GM23248 (cell line): ENCODE results near the gene FAM117A. TPM values are rescaled to one million over a fixed set of nuclear protein-coding genes. Genes with fewer than 3 reads are reported as not detected.

Experiments used
- DNase-seq: peaks from one replicate; pipeline ENCODE4 v3.0.0-alpha.2; 2015
- H2AFZ ChIP-seq: fragments of 200-600 bp; sonication (generic); 2 replicates; pipeline ENCODE4 v1.6.1; 2016; ENCODE audit warnings: antibody characterized with exemption
- H3F3A ChIP-seq: fragments of 200-600 bp; sonication (generic); 2 replicates; pipeline ENCODE4 v1.6.1; 2016; ENCODE audit warnings: mild to moderate bottlenecking, antibody characterized with exemption, mixed run types; ENCODE audit not compliant: insufficient read depth
- H3K27ac ChIP-seq: fragments of 200-600 bp; sonication (generic); 2 replicates; pipeline ENCODE4 v1.5.1; 2016; ENCODE audit warnings: mild to moderate bottlenecking
- H3K27me3 ChIP-seq: fragments of 200-600 bp; sonication (generic); replicated peaks from 2 replicates; pipeline ENCODE4 v1.6.1; 2016; ENCODE audit warnings: mild to moderate bottlenecking; ENCODE audit not compliant: insufficient read depth
- H3K36me3 ChIP-seq: fragments of 200-600 bp; sonication (generic); 2 replicates; pipeline ENCODE4 v1.6.1; 2016; ENCODE audit warnings: low read depth, mild to moderate bottlenecking
- H3K4me1 ChIP-seq: fragments of 200-600 bp; sonication (generic); 2 replicates; pipeline ENCODE4 v1.6.1; 2016; ENCODE audit warnings: mild to moderate bottlenecking; ENCODE audit not compliant: insufficient read depth
- H3K4me2 ChIP-seq: fragments of 200-600 bp; sonication (generic); one replicate; pipeline ENCODE4 v1.6.1; 2016; ENCODE audit warnings: mild to moderate bottlenecking; ENCODE audit not compliant: unreplicated experiment
- H3K4me3 ChIP-seq: fragments of 200-600 bp; sonication (generic); 2 replicates; pipeline ENCODE4 v1.5.1; 2016; ENCODE audit warnings: mild to moderate bottlenecking
- H3K79me2 ChIP-seq: fragments of 200-600 bp; sonication (generic); 2 replicates; pipeline ENCODE4 v1.6.1; 2016; ENCODE audit warnings: mild to moderate bottlenecking; ENCODE audit not compliant: insufficient read depth
- H3K9ac ChIP-seq: fragments of 200-600 bp; sonication (generic); 2 replicates; pipeline ENCODE4 v1.6.1; 2016; ENCODE audit warnings: mild to moderate bottlenecking
- H3K9me2 ChIP-seq: fragments of 200-600 bp; sonication (generic); 2 replicates; pipeline ENCODE4 v1.6.1; 2016; ENCODE audit warnings: mixed run types, mild to moderate bottlenecking, moderate library complexity; ENCODE audit not compliant: insufficient read depth
- H3K9me3 ChIP-seq: fragments of 200-600 bp; sonication (generic); one replicate; pipeline ENCODE4 v1.6.1; 2017; ENCODE audit warnings: low read depth
- H4K20me1 ChIP-seq: fragments of 200-600 bp; sonication (generic); 2 replicates; pipeline ENCODE4 v1.6.0; 2016; ENCODE audit not compliant: insufficient read depth
- EZH2 ChIP-seq: fragments of 200-600 bp; sonication (generic); IDR thresholded peaks from 2 replicates; pipeline ENCODE4 v1.6.1; 2018; ENCODE audit warnings: antibody characterized with exemption, mild to moderate bottlenecking; ENCODE audit not compliant: insufficient read depth, poor library complexity, severe bottlenecking
- EZH2phosphoT487 ChIP-seq: fragments of 200-600 bp; sonication (generic); IDR thresholded peaks from 2 replicates; pipeline ENCODE4 v1.6.1; 2018; ENCODE audit warnings: antibody characterized with exemption, moderate library complexity, mild to moderate bottlenecking, low read depth; ENCODE audit not compliant: insufficient read depth
- WGBS, 2 experiments: methylation state at CpG; one replicate each; pipeline ENCODE4 v1.1.6; 2015 to 2017; ENCODE audit warnings: low lambda C conversion rate in 2 of 2, low coverage in 1 of 2; ENCODE audit errors: missing lambda C conversion rate in 2 of 2; 5-methylcytosine and 5-hydroxymethylcytosine counted together
- in situ Hi-C: fragments of 300-500 bp; cut with MboI; formaldehyde crosslinking; loops from 2 replicates; pipeline ENCODE4 v1.15.0; 2020
- polyA plus RNA-seq: library from polyadenylated mRNA; unstranded; fragments of >200 nt; fragmentation: Nextera tagmentation; extraction: Ambion mirVana; gene quantifications from 2 replicates; pipeline ENCODE4 v1.2.1, GENCODE V29; 2016
- total RNA-seq: library from RNA; depleted of rRNA; stranded (reverse); fragments of >200 nt; shearing (Covaris generic); gene quantifications from 2 replicates; pipeline ENCODE4 v1.2.3, GENCODE V29; 2014

FAM117A gene
- total and polyA plus RNA-seq, 2 experiments from 2014 or later, result 1.8 to 4.0 TPM

DNA sequence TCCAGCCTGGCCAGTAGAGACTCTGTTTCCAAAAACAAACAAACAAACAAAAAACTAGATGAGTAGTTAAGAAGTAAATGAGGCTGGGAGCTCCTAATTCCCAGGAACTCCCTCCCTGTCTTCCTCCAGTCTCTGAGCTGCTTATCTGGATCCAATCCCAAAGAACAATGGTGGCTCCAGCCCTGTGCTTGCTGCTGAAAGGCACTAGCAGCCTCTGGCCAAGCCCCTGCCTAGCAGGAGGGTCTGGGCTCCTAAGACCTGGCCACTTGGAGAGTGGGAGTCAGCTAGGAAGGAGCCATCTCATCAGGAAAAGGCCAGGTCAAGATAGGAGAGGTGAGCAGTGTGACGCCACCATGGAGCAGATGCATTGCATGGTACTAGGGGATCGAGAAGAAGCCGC is 41.9 kb downstream of the FAM117A start:
- Histone ChIP-seq H3K36me3 (no peaks in the 10 kb centered on the region), H3K27me3 (no peaks in the 10 kb centered on the region), H3F3A (no peaks in the 10 kb centered on the region), H3K9me3 (no peaks in the 10 kb centered on the region), H4K20me1 (no peaks in the 10 kb centered on the region), H3K4me1 (no peaks in the 10 kb centered on the region), H3K79me2 (no peaks in the 10 kb centered on the region), H3K4me3 (no peak overlapping the region), H3K9me2 (no peaks in the 10 kb centered on the region), H3K4me2 (no peak overlapping the region), H2AFZ (no peak overlapping the region), H3K27ac (no peak overlapping the region), H3K9ac (no peak overlapping the region)
- TF ChIP-seq EZH2phosphoT487, result no peak
- no peak for TF ChIP-seq EZH2
- WGBS, 2 experiments, result 90 to 95% methylated on average over 3 of the region's 3 CpGs
- in situ Hi-C loops, result no loop called here
- no peak for DNase-seq

DNA sequence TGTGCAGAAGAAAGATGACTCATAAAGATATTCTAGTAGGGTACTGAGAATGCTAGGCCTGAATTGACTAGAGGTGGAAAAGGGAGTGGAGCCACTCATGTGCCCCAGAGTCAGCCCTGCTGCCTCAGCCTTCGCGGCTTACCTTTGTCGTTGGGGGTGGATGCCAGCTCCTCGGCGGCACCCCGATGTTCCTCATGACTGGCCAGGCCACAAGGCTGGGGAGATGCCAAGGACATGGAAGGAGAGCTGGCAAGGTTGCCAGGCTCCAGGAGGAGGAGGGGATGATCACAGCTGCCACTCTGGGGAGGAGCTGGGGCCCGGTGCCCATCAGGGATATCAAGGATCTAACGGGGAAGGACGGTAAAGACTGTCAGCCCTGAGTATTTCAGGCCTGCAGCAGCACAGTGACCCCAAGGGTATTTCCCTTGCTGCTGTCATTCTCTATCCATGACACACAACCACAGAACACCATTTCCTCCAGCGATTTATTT is 46.5 kb downstream of the FAM117A start:
- Histone ChIP-seq H3K27me3 (no peaks in the 10 kb centered on the region), H3K79me2 (no peaks in the 10 kb centered on the region), H3K9me3 (no peaks in the 10 kb centered on the region), H3K27ac (no peak overlapping the region), H3K9me2 (no peaks in the 10 kb centered on the region), H3F3A (no peaks in the 10 kb centered on the region), H3K9ac (no peak overlapping the region), H3K36me3 (no peaks in the 10 kb centered on the region), H3K4me2 (no peak overlapping the region), H3K4me1 (no peaks in the 10 kb centered on the region), H3K4me3 (no peak overlapping the region), H2AFZ (no peak overlapping the region), H4K20me1 (no peaks in the 10 kb centered on the region)
- in situ Hi-C loops, result no loop called here
- DNase-seq, result no peak
- 93 to 94% methylated on average over 10 of the region's 10 CpGs for WGBS, 2 experiments
- TF ChIP-seq EZH2phosphoT487 (no peak), EZH2 (no peak)

DNA sequence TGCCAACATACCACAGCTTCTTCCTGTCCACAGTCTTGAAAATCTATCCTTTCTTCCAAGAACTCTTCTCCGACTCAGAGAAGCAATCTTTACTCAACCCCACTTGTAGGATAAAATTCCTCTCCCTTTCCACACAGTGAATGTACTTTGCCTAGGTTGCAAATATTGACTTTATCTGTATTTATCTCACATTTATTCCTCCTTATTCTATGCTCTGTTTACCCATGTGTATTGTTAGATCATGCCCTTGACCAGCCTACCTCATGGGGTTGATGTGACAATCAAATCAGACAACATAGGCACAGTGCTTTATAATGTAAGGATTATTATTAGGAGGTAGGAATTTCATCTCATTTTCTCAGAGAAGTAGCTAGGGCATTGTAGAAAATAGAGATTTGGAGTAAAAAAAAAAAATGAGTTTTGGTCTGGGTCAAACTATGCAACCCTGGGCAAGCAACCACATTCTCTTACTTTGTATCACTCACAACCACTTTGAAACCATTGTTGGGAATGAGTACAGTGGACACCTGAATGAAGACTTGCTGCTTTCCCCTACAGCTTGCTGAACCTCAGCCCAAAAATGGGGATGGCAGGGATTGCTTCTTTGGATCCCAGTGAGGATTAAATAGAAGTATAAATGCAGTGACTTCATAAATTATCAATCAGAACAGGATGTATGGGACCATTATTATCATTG is 47.1 kb downstream of the FAM117A start:
- no peak overlapping the region for H3K4me3 ChIP-seq
- 68 to 79% methylated on average over 1 of the region's 1 CpG for WGBS, 2 experiments
- no peaks in the 10 kb centered on the region for H3F3A ChIP-seq
- DNase-seq, result no peak
- H3K79me2 ChIP-seq, result no peaks in the 10 kb centered on the region
- H3K9ac ChIP-seq, result no peak overlapping the region
- TF ChIP-seq EZH2phosphoT487 (no peak), EZH2 (no peak)
- H3K27ac ChIP-seq, result no peak overlapping the region
- no peaks in the 10 kb centered on the region for H3K36me3 ChIP-seq
- no peaks in the 10 kb centered on the region for H3K9me3 ChIP-seq
- no peaks in the 10 kb centered on the region for H4K20me1 ChIP-seq
- H3K9me2 ChIP-seq, result no peaks in the 10 kb centered on the region
- H3K27me3 ChIP-seq, result no peaks in the 10 kb centered on the region
- H3K4me2 ChIP-seq, result no peak overlapping the region
- in situ Hi-C loops, result no loop called here
- no peak overlapping the region for H2AFZ ChIP-seq
- no peaks in the 10 kb centered on the region for H3K4me1 ChIP-seq

DNA sequence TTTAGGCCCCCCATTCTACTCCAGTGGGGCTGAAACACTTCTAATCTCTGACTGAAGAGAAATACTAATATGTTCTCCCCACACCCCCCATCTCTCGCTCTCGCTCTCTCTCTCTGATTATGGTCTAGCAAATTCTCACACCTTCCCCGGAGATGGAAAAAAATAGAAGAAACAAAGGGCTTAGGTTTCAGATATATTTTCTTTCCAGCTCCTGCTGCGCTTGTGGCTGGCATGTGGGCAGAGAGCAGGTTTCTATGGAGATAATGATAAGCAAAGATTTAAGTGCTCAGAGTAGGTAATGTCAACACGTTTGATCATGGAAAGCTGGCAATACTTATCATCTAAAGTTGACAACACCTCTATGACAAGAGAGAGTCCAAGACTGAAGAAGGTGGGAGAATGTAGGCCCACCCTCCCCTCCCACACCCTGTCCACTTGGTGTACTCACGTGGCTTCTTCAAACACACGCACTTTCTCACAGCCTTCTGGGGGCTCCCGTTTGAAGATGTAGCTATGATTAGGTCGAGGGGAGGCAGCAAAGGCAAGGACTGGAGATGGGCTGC is 48.1 kb downstream of the FAM117A start:
- Histone ChIP-seq H2AFZ (no peak overlapping the region), H3K4me3 (no peak overlapping the region), H3K27ac (no peak overlapping the region), H3K27me3 (no peaks in the 10 kb centered on the region), H3K9me3 (no peaks in the 10 kb centered on the region), H3K4me1 (no peaks in the 10 kb centered on the region), H3K4me2 (no peak overlapping the region), H4K20me1 (no peaks in the 10 kb centered on the region), H3K9ac (no peak overlapping the region), H3K9me2 (no peaks in the 10 kb centered on the region), H3K79me2 (no peaks in the 10 kb centered on the region), H3K36me3 (no peaks in the 10 kb centered on the region), H3F3A (no peaks in the 10 kb centered on the region)
- TF ChIP-seq EZH2 (no peak), EZH2phosphoT487 (no peak)
- in situ Hi-C loops, result no loop called here
- WGBS, 2 experiments, result 81 to 83% methylated on average over 8 to 9 of the region's 9 CpGs
- DNase-seq, result no peak
